GM18505 (cell line): ENCODE data around the gene ENOPH1.

Experiments used
- ATAC-seq: cut with Tn5 transposase; IDR thresholded peaks from one replicate; pipeline ENCODE4 v1.9.1; 2021; ENCODE audit not compliant: unreplicated experiment
- POLR2A ChIP-seq: IDR thresholded peaks from 4 replicates; pipeline ENCODE4 v1.6.1; 2011; ENCODE audit warnings: borderline replicate concordance; ENCODE audit not compliant: insufficient read depth, insufficient read length; ENCODE audit errors: extremely low read depth

ENOPH1 gene

DNA sequence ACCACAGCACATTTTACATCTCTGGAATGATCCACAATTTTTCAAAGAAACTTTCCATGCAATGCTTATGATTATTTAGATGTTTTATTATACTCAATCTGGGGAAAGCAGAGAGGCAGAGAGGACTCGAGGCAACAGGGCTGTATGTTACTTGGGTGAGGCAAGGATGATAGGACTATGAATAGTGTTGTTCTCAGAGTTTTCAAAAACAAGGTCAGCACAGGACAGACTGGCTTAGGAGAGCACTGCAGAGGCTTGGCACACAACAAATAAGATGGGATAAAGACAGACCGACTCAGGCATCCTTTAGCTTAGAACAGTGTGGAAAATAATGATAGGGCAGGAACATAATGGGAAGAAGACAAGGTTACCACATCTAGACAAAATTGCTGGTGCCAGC, 66.0 kb downstream of the ENOPH1 start:
- no peak for TF ChIP-seq POLR2A
- ATAC-seq, result no peak

DNA sequence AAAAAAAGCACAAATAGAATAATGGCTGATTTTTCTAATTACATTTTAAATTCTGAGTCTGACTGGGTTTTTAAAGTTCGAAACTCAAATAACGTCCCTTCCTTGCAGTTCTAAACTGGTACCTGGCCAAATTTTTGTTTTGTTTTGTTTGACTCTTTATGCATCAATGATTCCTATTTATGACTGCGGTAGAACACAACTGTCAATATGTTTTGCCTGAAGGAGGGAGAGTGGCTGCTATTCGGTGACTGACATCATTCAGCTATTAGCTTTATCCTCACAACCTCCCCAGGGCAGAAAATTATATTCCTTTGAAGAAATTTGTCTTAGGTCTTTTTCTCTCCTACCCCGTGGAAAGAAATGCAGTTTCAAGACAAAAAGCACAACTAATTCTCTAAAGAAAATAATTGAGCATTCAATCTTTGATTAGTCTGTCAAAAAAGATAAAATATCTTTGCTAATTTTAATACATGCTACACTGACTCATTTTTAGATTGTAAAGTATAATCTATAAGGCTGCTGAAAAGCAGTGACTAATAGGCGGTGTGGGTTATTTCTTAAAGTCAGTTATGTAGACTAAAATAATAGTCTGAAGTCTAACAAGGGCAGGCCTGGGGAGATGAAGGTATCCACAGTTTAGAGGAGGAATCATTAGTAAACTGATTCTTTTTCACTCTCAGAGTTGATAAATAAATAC, 69.5 kb downstream of the ENOPH1 start:
- no peak for TF ChIP-seq POLR2A
- ATAC-seq, result no peak

GRCh38 chr4:82500435-82501153, 70.2 kb downstream of the ENOPH1 start:
- no peak for TF ChIP-seq POLR2A
- no peak for ATAC-seq

- ATAC-seq, result no peak
- no peak for TF ChIP-seq POLR2A
Measured at GRCh38 chr4:82501154-82501442, 70.7 kb downstream of the ENOPH1 start.

DNA sequence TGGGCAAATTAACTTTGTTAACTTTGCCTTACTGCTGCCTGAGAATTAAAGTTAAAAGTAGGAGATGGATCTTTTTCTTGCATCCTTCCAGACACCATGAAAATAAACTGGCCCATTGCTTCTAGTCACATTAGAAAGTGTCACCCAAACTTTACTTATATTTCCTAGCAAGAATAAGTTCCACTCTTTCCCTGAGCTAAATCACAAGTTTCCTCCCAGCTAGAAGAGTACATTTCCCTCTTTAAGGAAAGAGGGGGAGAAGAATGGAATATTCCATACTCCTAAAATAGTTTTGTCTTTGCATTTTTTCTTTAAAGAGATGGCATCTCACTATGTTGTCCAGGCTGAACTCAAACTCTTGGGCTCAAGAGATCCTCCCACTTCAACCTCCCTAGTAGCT, 77.6 kb downstream of the ENOPH1 start:
- ATAC-seq, result no peak
- no peak for TF ChIP-seq POLR2A

DNA sequence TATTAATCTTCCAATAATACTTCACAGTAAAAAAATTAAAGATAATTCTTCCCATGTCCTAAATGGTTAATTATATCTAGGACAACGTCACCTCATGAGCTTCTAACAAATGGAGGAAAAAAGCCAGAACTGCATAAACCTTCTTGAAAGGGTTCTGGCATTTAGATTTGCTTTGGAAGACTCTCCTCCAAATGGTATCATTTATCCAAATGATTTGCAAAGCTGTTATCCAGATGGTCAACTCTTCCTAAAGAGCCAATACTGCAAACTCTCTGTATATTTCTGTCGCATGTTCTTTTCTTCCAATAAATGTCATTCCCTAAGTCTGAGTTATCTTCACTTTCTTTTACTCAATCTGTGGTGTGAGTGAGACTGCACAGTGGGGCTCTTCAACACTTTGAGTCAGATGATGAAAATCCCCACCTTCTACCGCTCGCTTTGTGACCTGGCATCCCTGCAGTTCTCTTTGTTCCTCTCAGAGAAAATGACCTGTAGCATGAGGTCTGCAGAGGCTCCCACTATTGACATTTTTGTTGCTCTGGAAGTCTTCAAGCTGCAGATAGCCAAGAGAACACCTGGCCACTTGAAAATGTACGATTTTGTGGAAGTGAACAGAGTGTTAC, 78.5 kb downstream of the ENOPH1 start:
- TF ChIP-seq POLR2A, result no peak
- no peak for ATAC-seq

DNA sequence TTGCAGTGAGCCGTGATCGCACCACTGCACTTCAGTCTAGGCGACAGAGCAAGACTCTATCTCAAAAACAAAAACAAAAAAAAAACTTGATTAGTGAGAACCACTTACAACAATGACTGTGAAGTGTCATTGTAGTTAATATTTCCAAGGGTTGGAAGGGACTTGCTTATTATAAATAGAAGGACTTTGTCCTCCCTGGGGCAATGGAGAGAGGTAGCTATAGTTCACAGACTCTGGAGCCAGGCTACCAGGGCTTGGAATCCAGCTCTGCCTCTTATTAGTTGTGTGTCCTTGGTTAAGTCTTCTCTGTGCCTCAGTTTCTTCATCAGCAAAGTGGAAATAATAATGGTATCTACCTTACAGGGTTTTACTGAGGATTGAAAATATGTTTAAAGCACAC, 79.8 kb downstream of the ENOPH1 start:
- no peak for ATAC-seq

More for the DNA sequence above, 79.8 kb downstream of the ENOPH1 start:
- no peak for TF ChIP-seq POLR2A
